Spleen (tissue), 11 donors: ENCODE data around the gene IRGQ. TPM values are rescaled to one million over a fixed set of nuclear protein-coding genes. Genes with fewer than 3 reads are reported as not detected.

Experiments used
- DNase-seq: peaks from one replicate; pipeline ENCODE4 v3.0.0-alpha.2; 2020
- H3K27ac ChIP-seq, 8 donors: fragments of 200-600 bp; sonication (generic) in 7 of 8; 1 replicate in 4 of 8; 2 replicates in 4 of 8; pipeline versions ENCODE4 v1.5.0 to v1.8.0; 2016 to 2021; ENCODE audit warnings: inconsistent platforms in 4 of 8, mild to moderate bottlenecking in 4 of 8, moderate library complexity in 1 of 8
- H3K27me3 ChIP-seq, 7 donors: fragments of 200-600 bp; sonication (generic) in 6 of 7; replicated peaks in 1 of 7; 1 replicate in 4 of 7; 2 replicates in 3 of 7; pipeline versions ENCODE4 v1.5.0 to v1.8.0; 2016 to 2021; ENCODE audit warnings: inconsistent platforms in 3 of 7, mild to moderate bottlenecking in 1 of 7
- H3K36me3 ChIP-seq, 6 donors: fragments of 200-600 bp; sonication (generic) in 5 of 6; 1 replicate in 4 of 6; 2 replicates in 2 of 6; pipeline versions ENCODE4 v1.5.0 to v1.8.0; 2016 to 2021; ENCODE audit warnings: inconsistent platforms in 2 of 6
- H3K4me1 ChIP-seq, 6 donors: fragments of 200-600 bp; sonication (generic) in 5 of 6; 1 replicate in 3 of 6; 2 replicates in 3 of 6; pipeline versions ENCODE4 v1.5.0 to v1.8.0; 2016 to 2021; ENCODE audit warnings: inconsistent platforms in 3 of 6
- H3K4me3 ChIP-seq, 8 donors: fragments of 200-600 bp; sonication (generic) in 7 of 8; 1 replicate in 4 of 8; 2 replicates in 4 of 8; pipeline versions ENCODE4 v1.5.0 to v1.8.0; 2016 to 2021; ENCODE audit warnings: inconsistent platforms in 4 of 8, mild to moderate bottlenecking in 4 of 8, moderate library complexity in 2 of 8
- H3K9me3 ChIP-seq, 8 donors: fragments of 200-600 bp; sonication (generic) in 7 of 8; 1 replicate in 4 of 8; 2 replicates in 4 of 8; pipeline versions ENCODE4 v1.5.0 to v1.8.0; 2016 to 2021; ENCODE audit warnings: inconsistent platforms in 4 of 8
- POLR2A ChIP-seq, 3 donors: fragments of 450-650 bp; IDR thresholded peaks; one replicate each; pipeline ENCODE4 v1.5.1; 2017; ENCODE audit warnings: antibody characterized with exemption in 3 of 3, mild to moderate bottlenecking in 1 of 3
- POLR2AphosphoS5 ChIP-seq, 3 donors: sonication (generic); formaldehyde crosslinking; IDR thresholded peaks; one replicate each; pipeline ENCODE4 v1.5.1; 2017; ENCODE audit warnings: antibody characterized with exemption in 3 of 3
- WGBS, 5 donors: extraction: QIAGEN DNeasy Blood & Tissue Kit in 3 of 5; methylation state at CpG; one replicate each; pipeline versions ENCODE4 v1.1.5 to v1.1.7; 2013 to 2018; 5-methylcytosine and 5-hydroxymethylcytosine counted together
- intact Hi-C: fragments of 100-400 bp; cut with DNase I; formaldehyde crosslinking; loops from one replicate; pipeline ENCODE4 v1.15.0; 2023; ENCODE audit warnings: low total_unique reads
- polyA plus RNA-seq, 3 donors: library from polyadenylated mRNA; stranded (reverse); fragments of 200-250 nt; gene quantifications; one replicate each; pipeline ENCODE4 v1.2.1, GENCODE V29; 2013
- total RNA-seq, 7 donors: library from RNA; depleted of rRNA in 3 of 7; stranded (reverse); fragments of >200 nt in 3 of 7; fragmentation: NEBNext Ultra II Directional in 4 of 7; extraction: Animal tissue kit (Norgen Biotek cat#: 25700) in 4 of 7; gene quantifications; one replicate each; pipeline versions ENCODE4 v1.1.0 to v1.2.1, GENCODE V29; 2016 to 2021
- TF ChIP-seq, protein P1 (sequence below), 11 experiments: fragments of 200-600 bp in 7 of 11; fragments of 450-650 bp in 4 of 11; sonication (generic) in 4 of 11; IDR thresholded peaks in 8 of 11; conservative IDR thresholded peaks in 3 of 11; 1 replicate in 7 of 11; 2 replicates in 4 of 11; pipeline versions ENCODE4 v1.4.0 to v1.8.0; 2016 to 2021; ENCODE audit warnings: antibody characterized with exemption in 11 of 11, inconsistent platforms in 4 of 11, mild to moderate bottlenecking in 1 of 11
- donor health status: healthy with polysubstance abuse.
- donor health status: DM: no; HTN: no; CAD: no; lungs with moderate emphysema.
- donor health status: DM: no; HTN: no; CAD: no.
- donor health status: Bipolar disorder and iron deficiency.
- donor health status: healthy.
- donor health status: DM: no; HTN: no; CAD: no.
- donor health status: DM: yes; HTN: yes; CAD: no.

The IRGQ gene
- total and polyA plus RNA-seq, 10 donors = 3.1 to 25.9 (median 17.6) TPM

DNA sequence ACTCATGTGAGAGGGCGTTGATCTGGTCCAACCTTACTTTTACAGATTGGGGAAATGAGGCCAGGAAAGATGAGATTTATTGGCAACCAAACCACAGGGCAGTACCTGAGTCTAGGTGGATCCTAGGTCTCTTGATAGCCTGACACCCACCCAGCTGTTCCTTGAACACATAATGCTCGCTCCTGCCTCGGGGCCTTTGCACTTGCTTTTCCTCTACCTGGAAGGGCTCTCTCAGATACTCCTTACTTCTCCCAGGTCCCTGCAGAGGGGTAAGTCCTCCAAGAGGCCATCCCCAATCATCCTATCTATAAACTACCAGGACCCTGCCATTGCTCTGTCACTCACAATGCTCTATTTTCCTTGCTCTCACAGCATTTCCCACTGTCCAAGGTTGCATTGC lies 55.6 kb downstream of the IRGQ start:
- Histone ChIP-seq H3K9me3 (peaks cover 0 to 17% (median 14%) of the 10 kb centered on the region in 8 donors), H3K27ac (no peak overlapping the region), H3K4me3 (no peak overlapping the region), H3K27me3 (no peaks in the 10 kb centered on the region), H3K36me3 (peaks cover 3 to 90% (median 67%) of the 10 kb centered on the region in 6 donors), H3K4me1 (peaks cover 0 to 4% (median 2%) of the 10 kb centered on the region in 6 donors)
- TF ChIP-seq POLR2AphosphoS5 (IDR thresholded peaks at IDR 0.05) = no peak
- TF ChIP-seq, protein P1, sequence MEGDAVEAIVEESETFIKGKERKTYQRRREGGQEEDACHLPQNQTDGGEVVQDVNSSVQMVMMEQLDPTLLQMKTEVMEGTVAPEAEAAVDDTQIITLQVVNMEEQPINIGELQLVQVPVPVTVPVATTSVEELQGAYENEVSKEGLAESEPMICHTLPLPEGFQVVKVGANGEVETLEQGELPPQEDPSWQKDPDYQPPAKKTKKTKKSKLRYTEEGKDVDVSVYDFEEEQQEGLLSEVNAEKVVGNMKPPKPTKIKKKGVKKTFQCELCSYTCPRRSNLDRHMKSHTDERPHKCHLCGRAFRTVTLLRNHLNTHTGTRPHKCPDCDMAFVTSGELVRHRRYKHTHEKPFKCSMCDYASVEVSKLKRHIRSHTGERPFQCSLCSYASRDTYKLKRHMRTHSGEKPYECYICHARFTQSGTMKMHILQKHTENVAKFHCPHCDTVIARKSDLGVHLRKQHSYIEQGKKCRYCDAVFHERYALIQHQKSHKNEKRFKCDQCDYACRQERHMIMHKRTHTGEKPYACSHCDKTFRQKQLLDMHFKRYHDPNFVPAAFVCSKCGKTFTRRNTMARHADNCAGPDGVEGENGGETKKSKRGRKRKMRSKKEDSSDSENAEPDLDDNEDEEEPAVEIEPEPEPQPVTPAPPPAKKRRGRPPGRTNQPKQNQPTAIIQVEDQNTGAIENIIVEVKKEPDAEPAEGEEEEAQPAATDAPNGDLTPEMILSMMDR (IDR thresholded peaks at IDR 0.05 in 8 of 11, conservative IDR thresholded peaks at IDR 0.05 in 3 of 11) = no peak
- TF ChIP-seq POLR2A (IDR thresholded peaks at IDR 0.05) = no peak
- no peak for DNase-seq
- intact Hi-C loops = no loop called here
- WGBS, 5 donors = 92 to 98% (median 96%) methylated on average over 3 of the region's 3 CpGs

DNA sequence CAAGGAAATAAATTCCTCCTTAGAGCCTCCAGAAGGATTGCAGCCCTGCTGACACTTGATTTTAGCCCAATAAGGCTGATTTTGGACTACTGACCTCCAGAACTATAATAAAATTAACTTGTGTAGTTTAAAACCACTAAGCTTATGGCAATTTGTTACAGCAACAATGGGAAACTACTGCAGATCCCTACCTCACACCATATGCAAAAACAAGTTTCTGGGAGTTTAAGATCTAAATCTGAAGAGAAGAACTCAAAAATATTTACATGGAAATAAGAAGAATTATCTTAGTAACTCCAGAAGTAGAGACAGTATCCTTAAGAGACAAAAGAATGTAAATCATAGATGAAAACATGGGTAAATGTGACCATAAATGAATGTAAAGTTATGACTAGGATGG lies 57.0 kb downstream of the IRGQ start:
- Histone ChIP-seq H3K4me1 (peaks cover 0 to 18% (median 12%) of the 10 kb centered on the region in 6 donors), H3K27ac (no peak overlapping the region), H3K36me3 (peaks cover 0 to 75% (median 56%) of the 10 kb centered on the region in 6 donors), H3K27me3 (no peaks in the 10 kb centered on the region), H3K9me3 (peaks cover 0 to 17% (median 14%) of the 10 kb centered on the region in 8 donors), H3K4me3 (no peak overlapping the region)
- intact Hi-C loops = loop anchor here (10.0 kb wide), 1 partner anchor 46 kb away; no protein-coding TSS in a partner anchor
- DNase-seq = no peak
- TF ChIP-seq POLR2AphosphoS5 (IDR thresholded peaks at IDR 0.05) (no peak), POLR2A (IDR thresholded peaks at IDR 0.05) (no peak)
- TF ChIP-seq, protein P1 (IDR thresholded peaks at IDR 0.05 in 8 of 11, conservative IDR thresholded peaks at IDR 0.05 in 3 of 11) = no peak

DNA sequence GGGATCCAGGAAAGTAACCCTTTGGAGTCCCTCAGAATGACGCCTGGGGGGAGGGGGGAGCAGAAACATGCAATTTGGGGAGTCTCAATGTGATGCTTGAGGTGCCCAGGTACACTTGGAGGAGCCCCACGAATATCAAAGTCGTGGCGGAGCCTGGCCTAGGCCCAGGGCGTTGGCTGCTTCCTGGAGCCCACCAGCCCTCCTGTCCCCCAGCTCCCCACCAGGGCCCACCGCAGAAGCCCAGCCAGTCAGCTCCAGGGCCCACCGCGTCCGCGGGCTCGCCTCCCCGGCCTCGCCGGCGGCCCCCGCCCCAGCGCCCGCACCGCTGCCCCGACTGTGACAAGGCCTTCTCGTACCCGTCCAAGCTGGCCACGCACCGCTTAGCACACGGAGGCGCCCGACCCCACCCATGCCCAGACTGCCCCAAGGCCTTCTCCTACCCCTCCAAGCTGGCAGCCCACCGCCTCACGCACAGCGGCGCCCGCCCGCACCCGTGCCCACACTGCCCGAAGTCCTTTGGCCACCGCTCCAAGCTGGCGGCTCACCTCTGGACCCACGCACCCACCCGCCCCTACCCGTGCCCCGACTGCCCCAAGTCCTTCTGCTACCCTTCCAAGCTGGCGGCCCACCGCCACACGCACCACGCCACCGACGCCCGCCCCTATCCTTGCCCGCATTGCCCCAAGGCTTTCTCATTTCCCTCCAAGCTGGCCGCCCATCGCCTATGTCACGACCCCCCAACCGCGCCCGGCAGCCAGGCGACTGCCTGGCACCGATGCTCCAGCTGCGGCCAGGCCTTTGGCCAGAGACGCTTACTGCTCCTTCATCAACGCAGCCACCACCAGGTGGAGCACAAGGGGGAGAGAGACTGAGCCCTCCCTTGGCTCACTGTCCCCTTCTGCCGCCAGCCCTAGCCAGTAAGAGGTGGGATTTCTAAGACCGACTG lies 60.8 kb downstream of the IRGQ start:
- intact Hi-C loops = loop anchor here (10.0 kb wide), 1 partner anchor 50 kb away; no protein-coding TSS in a partner anchor
- Histone ChIP-seq H3K27ac (peak overlapping the region in 7 of 8 donors; percentile 13 to 95 (median 90)), H3K4me3 (peak overlapping the region in 1 of 8 donors; percentile 90), H3K36me3 (peaks cover 0 to 37% (median 22%) of the 10 kb centered on the region in 6 donors), H3K9me3 (peaks cover 0 to 17% (median 14%) of the 10 kb centered on the region in 8 donors), H3K4me1 (peaks cover 7 to 49% (median 30%) of the 10 kb centered on the region in 6 donors), H3K27me3 (no peaks in the 10 kb centered on the region)
- DNase-seq = peak; percentile 87
- 67 to 78% (median 77%) methylated on average over 54 to 62 of the region's 62 CpGs for WGBS, 5 donors
- TF ChIP-seq, protein P1 (IDR thresholded peaks at IDR 0.05 in 8 of 11, conservative IDR thresholded peaks at IDR 0.05 in 3 of 11) = peak in 10 of 11 experiments; percentile 15 to 65 (median 52)
- peak; percentile 48 to 67 (median 54) for TF ChIP-seq POLR2AphosphoS5 (IDR thresholded peaks at IDR 0.05)
- no peak for TF ChIP-seq POLR2A (IDR thresholded peaks at IDR 0.05)

Other genes starting within 250 kb of the IRGQ start
- 100 to 1,000 TPM in 4 of 7 donors, 10 to 100 TPM in 3; 27.3 to 354 (median 133) TPM for gene CD177, start 242.4 kb downstream of the IRGQ start, total RNA-seq
- 10 to 100 TPM in 1 of 3 donors, 1 to 10 TPM in 2; 2.3 to 13.1 (median 4.5) TPM for gene CD177, start 242.4 kb downstream of the IRGQ start, polyA plus RNA-seq
- gene TEX101, start 181.2 kb downstream of the IRGQ start, total RNA-seq = not detected
- gene TEX101, start 181.2 kb downstream of the IRGQ start, polyA plus RNA-seq = not detected
- 1 to 10 TPM in 6 of 7 donors, under 1 TPM in 1; 0.57 to 2.8 (median 1.4) TPM for gene LYPD3, start 130.5 kb downstream of the IRGQ start, total RNA-seq
- 1 to 10 TPM; 1.5 to 1.7 (median 1.6) TPM for gene LYPD3, start 130.5 kb downstream of the IRGQ start, polyA plus RNA-seq
- gene PHLDB3, start 91.4 kb downstream of the IRGQ start, total RNA-seq = 10 to 100 TPM in 5 of 7 donors, 1 to 10 TPM in 2; 8.0 to 23.0 (median 14.8) TPM
- gene PHLDB3, start 91.4 kb downstream of the IRGQ start, polyA plus RNA-seq = 10 to 100 TPM; 10.4 to 22.8 (median 17.4) TPM
- 10 to 100 TPM; 25.3 to 53.4 (median 34.6) TPM for gene ETHE1, start 68.9 kb downstream of the IRGQ start, total RNA-seq
- gene ETHE1, start 68.9 kb downstream of the IRGQ start, polyA plus RNA-seq = 10 to 100 TPM; 20.2 to 42.8 (median 35.3) TPM
- 1 to 10 TPM in 5 of 7 donors, not detected in 2; 1.0 to 4.3 (median 2.4) TPM for gene ZNF575, start 62.9 kb downstream of the IRGQ start, total RNA-seq
- gene ZNF575, start 62.9 kb downstream of the IRGQ start, polyA plus RNA-seq = 1 to 10 TPM in 1 of 3 donors, under 1 TPM in 2; 0.82 to 1.9 (median 0.87) TPM
- 10 to 100 TPM; 23.6 to 32.0 (median 26.0) TPM for gene XRCC1, start 20.6 kb downstream of the IRGQ start, total RNA-seq
- 10 to 100 TPM; 16.0 to 19.0 (median 16.4) TPM for gene XRCC1, start 20.6 kb downstream of the IRGQ start, polyA plus RNA-seq
- gene PINLYP, start 20.3 kb downstream of the IRGQ start, total RNA-seq = 1 to 10 TPM; 2.0 to 8.7 (median 4.3) TPM
- gene PINLYP, start 20.3 kb downstream of the IRGQ start, polyA plus RNA-seq = 10 to 100 TPM in 1 of 3 donors, 1 to 10 TPM in 2; 6.9 to 10.5 (median 9.6) TPM
- gene ZNF576, start 461 bp upstream of the IRGQ start, total RNA-seq = 10 to 100 TPM in 5 of 7 donors, 1 to 10 TPM in 2; 8.1 to 12.9 (median 11.5) TPM
- 10 to 100 TPM in 1 of 3 donors, 1 to 10 TPM in 2; 6.9 to 14.7 (median 9.8) TPM for gene ZNF576, start 461 bp upstream of the IRGQ start, polyA plus RNA-seq
- gene SRRM5, start 16.0 kb upstream of the IRGQ start, total RNA-seq = under 1 TPM; 0.32 to 0.94 (median 0.40) TPM
- under 1 TPM; 0.26 to 0.54 (median 0.52) TPM for gene SRRM5, start 16.0 kb upstream of the IRGQ start, polyA plus RNA-seq
- 10 to 100 TPM; 19.9 to 29.4 (median 26.2) TPM for gene ZNF428, start 23.5 kb upstream of the IRGQ start, total RNA-seq
- 10 to 100 TPM; 36.0 to 54.7 (median 51.9) TPM for gene ZNF428, start 23.5 kb upstream of the IRGQ start, polyA plus RNA-seq
- 1 to 10 TPM; 1.8 to 3.5 (median 2.0) TPM for gene CADM4, start 43.7 kb upstream of the IRGQ start, total RNA-seq
- gene CADM4, start 43.7 kb upstream of the IRGQ start, polyA plus RNA-seq = 1 to 10 TPM in 2 of 3 donors, under 1 TPM in 1; 0.89 to 4.7 (median 2.2) TPM
- 10 to 100 TPM; 20.3 to 86.4 (median 41.7) TPM for gene PLAUR, start 74.0 kb upstream of the IRGQ start, total RNA-seq
- 10 to 100 TPM in 1 of 3 donors, 1 to 10 TPM in 2; 7.3 to 12.0 (median 8.7) TPM for gene PLAUR, start 74.0 kb upstream of the IRGQ start, polyA plus RNA-seq
- gene IRGC, start 119.9 kb upstream of the IRGQ start, total RNA-seq = not detected
- not detected for gene IRGC, start 119.9 kb upstream of the IRGQ start, polyA plus RNA-seq
- 10 to 100 TPM; 30.9 to 65.9 (median 54.6) TPM for gene SMG9, start 158.8 kb upstream of the IRGQ start, total RNA-seq
- 10 to 100 TPM; 34.0 to 44.8 (median 44.3) TPM for gene SMG9, start 158.8 kb upstream of the IRGQ start, polyA plus RNA-seq
- gene KCNN4, start 184.8 kb upstream of the IRGQ start, total RNA-seq = 10 to 100 TPM; 14.3 to 24.2 (median 21.3) TPM
- 10 to 100 TPM; 25.3 to 77.6 (median 56.1) TPM for gene KCNN4, start 184.8 kb upstream of the IRGQ start, polyA plus RNA-seq
- 10 to 100 TPM in 2 of 7 donors, 1 to 10 TPM in 5; 4.2 to 48.1 (median 7.4) TPM for gene LYPD5, start 206.3 kb upstream of the IRGQ start, total RNA-seq
- 1 to 10 TPM; 2.1 to 6.6 (median 2.2) TPM for gene LYPD5, start 206.3 kb upstream of the IRGQ start, polyA plus RNA-seq
- 10 to 100 TPM in 6 of 7 donors, 1 to 10 TPM in 1; 6.0 to 15.6 (median 11.9) TPM for gene ZNF283, start 231.2 kb upstream of the IRGQ start, total RNA-seq
- gene ZNF283, start 231.2 kb upstream of the IRGQ start, polyA plus RNA-seq = 1 to 10 TPM; 1.1 to 3.0 (median 1.1) TPM